Lower lobe of right lung (tissue), 2 donors: ENCODE measurements around the gene MST1R. TPM values are rescaled to one million over a fixed set of nuclear protein-coding genes. Genes with fewer than 3 reads are reported as not detected.
"Not testable (repeated sequence)": the region's sequence is repeated elsewhere in the genome, so short reads cannot be mapped to it uniquely, and the experiment has no call there.

Experiments used
- ATAC-seq, 2 donors: fragments of 200-7000 bp; cut with Tn5 transposase; one replicate each; pipeline ENCODE4 v1.9.1; 2020 to 2022; ENCODE audit warnings: mild to moderate bottlenecking in 2 of 2, moderate library complexity in 2 of 2
- DNase-seq: peaks from one replicate; pipeline ENCODE4 v3.0.0-alpha.2; 2020
- H3K27ac ChIP-seq: fragments of 200-600 bp; one replicate; pipeline ENCODE4 v1.8.0; 2022
- H3K27me3 ChIP-seq: fragments of 200-600 bp; one replicate; pipeline ENCODE4 v1.8.0; 2022; ENCODE audit warnings: low read depth
- H3K36me3 ChIP-seq: fragments of 200-600 bp; one replicate; pipeline ENCODE4 v1.8.0; 2022; ENCODE audit warnings: mild to moderate bottlenecking
- H3K4me1 ChIP-seq: fragments of 200-600 bp; one replicate; pipeline ENCODE4 v1.8.0; 2022
- H3K4me3 ChIP-seq: fragments of 200-600 bp; one replicate; pipeline ENCODE4 v1.8.0; 2022; ENCODE audit warnings: mild to moderate bottlenecking
- H3K9me3 ChIP-seq: fragments of 200-600 bp; one replicate; pipeline ENCODE4 v1.8.0; 2022
- intact Hi-C: fragments of 100-400 bp; cut with DNase I; formaldehyde crosslinking; loops from one replicate; pipeline ENCODE4 v1.11.0; 2022
- total RNA-seq: library from RNA; stranded (reverse); fragmentation: NEBNext Ultra II Directional; extraction: Animal tissue kit (Norgen Biotek cat#: 25700); gene quantifications from one replicate; pipeline ENCODE4 v1.2.1, GENCODE V29; 2021
- TF ChIP-seq, protein P1 (sequence below): fragments of 200-600 bp; IDR thresholded peaks from one replicate; pipeline ENCODE4 v1.8.0; 2022; ENCODE audit warnings: antibody characterized with exemption, mild to moderate bottlenecking
- donor health status: DM: no; HTN: yes; CAD: no; lungs with severe emphysema.

Gene MST1R
- total RNA-seq, 1 donor from 2014 or later, result 27.3 TPM

DNA sequence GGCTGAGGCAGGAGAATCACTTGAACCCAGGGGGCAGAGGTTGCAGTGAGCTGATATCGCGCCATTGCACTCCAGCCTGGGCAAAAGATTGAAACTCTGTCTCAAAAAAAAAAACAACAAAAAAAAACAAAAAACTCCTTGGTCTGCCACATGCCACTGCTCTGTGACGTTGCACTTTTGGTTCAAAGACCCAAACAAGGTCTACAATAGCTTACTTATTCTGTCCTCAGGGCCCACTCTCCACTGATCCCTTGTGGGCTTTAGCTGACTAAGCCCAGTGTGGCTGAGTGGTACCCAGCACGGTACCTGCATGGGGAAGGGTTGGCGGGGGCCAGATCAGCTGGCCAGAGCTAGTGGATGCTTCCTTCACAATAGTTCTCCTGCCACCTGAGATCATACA, 24.1 kb upstream of the MST1R start:
- Histone ChIP-seq H3K4me1 (peaks cover 25% of the 10 kb centered on the region), H3K27ac (peak overlapping the region; percentile 33), H3K36me3 (no peaks in the 10 kb centered on the region), H3K4me3 (no peak overlapping the region), H3K9me3 (no peaks in the 10 kb centered on the region), H3K27me3 (no peaks in the 10 kb centered on the region)
- intact Hi-C loops, result no loop called here
- ATAC-seq (no peak), DNase-seq (no peak)
- TF ChIP-seq, protein P1, sequence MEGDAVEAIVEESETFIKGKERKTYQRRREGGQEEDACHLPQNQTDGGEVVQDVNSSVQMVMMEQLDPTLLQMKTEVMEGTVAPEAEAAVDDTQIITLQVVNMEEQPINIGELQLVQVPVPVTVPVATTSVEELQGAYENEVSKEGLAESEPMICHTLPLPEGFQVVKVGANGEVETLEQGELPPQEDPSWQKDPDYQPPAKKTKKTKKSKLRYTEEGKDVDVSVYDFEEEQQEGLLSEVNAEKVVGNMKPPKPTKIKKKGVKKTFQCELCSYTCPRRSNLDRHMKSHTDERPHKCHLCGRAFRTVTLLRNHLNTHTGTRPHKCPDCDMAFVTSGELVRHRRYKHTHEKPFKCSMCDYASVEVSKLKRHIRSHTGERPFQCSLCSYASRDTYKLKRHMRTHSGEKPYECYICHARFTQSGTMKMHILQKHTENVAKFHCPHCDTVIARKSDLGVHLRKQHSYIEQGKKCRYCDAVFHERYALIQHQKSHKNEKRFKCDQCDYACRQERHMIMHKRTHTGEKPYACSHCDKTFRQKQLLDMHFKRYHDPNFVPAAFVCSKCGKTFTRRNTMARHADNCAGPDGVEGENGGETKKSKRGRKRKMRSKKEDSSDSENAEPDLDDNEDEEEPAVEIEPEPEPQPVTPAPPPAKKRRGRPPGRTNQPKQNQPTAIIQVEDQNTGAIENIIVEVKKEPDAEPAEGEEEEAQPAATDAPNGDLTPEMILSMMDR, result no peak

DNA sequence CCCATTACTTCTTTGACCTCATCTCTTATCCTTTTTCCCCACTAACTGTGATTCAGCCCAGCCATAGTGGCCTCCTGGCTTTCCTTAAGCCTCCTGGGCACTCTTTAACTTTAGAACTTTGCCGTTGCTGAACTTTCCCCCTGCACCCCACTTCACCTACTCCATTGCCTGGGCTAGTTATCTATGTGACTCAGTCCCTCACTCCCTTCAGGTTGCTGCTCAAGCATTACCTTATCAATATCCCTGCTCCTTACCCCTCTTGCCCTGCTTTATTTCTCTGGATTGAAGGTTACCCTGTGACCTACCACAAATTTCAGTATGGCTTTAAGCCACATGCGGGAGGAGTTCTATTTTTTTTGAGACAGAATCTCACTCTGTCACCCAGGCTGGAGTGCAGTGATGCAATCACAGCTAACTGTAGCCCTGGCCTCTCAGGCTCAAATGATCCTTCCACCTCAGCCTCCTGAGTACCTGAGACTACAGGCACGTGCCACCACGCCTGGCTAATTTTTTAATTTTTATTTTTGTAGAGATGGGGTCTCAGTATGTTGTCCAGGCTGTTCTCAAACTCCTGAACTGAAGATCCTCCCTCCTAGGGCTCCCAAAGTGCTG, 22.6 kb upstream of the MST1R start:
- no peak overlapping the region for H3K4me3 ChIP-seq
- no peak overlapping the region for H3K27ac ChIP-seq
- H3K4me1 ChIP-seq, result peaks cover 25% of the 10 kb centered on the region
- intact Hi-C loops, result no loop called here
- DNase-seq (no peak), ATAC-seq (no peak)
- no peaks in the 10 kb centered on the region for H3K9me3 ChIP-seq
- H3K27me3 ChIP-seq, result no peaks in the 10 kb centered on the region
- TF ChIP-seq, protein P1, result no peak
- H3K36me3 ChIP-seq, result no peaks in the 10 kb centered on the region

DNA sequence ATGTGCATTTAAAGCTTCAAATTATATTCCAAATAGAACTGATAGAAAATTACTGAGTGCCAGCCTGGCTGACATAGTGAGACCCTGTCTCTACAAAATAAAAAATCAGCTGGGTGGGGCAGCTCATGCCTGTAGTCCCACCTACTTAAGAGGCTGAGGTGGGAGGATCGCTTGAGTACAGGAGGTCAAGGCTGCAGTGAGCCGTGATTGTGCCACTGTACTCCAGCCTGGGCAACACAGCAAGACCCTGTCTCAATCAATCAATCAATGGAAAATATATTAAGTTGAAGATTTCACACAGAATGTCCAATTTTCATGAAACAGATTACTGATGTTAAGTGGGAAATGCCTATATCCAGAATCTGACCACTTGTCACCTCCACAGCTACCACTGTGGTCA, 21.8 kb upstream of the MST1R start:
- Histone ChIP-seq H3K9me3 (no peaks in the 10 kb centered on the region), H3K4me3 (no peak overlapping the region), H3K36me3 (no peaks in the 10 kb centered on the region), H3K27ac (no peak overlapping the region), H3K27me3 (no peaks in the 10 kb centered on the region), H3K4me1 (peaks cover 22% of the 10 kb centered on the region)
- ATAC-seq (no peak), DNase-seq (no peak)
- TF ChIP-seq, protein P1, result no peak
- intact Hi-C loops, result no loop called here

DNA sequence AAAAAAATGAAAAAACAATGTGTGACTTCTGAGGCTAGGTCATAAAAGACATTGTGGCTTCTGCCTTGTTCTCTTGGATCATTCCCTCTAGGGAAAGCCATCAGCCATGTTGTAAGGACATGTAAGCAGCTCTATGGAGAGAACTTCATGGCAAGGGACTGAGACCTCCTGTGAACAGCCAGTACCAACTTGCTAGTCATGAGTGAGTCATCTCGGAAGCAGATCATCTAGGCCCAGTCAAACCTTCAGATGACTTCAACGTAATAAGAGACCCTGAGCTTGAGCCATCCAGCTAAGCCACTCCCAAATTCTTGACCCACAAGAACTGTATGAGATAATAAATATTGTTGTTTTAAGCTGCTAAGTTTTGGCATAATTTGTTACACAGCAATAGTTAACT, 21.0 kb upstream of the MST1R start:
- Histone ChIP-seq H3K9me3 (no peaks in the 10 kb centered on the region), H3K36me3 (no peaks in the 10 kb centered on the region), H3K4me1 (peaks cover 15% of the 10 kb centered on the region), H3K4me3 (no peak overlapping the region), H3K27ac (no peak overlapping the region), H3K27me3 (no peaks in the 10 kb centered on the region)
- ATAC-seq, result no peak
- intact Hi-C loops, result no loop called here
- TF ChIP-seq, protein P1, result no peak
- no peak for DNase-seq

DNA sequence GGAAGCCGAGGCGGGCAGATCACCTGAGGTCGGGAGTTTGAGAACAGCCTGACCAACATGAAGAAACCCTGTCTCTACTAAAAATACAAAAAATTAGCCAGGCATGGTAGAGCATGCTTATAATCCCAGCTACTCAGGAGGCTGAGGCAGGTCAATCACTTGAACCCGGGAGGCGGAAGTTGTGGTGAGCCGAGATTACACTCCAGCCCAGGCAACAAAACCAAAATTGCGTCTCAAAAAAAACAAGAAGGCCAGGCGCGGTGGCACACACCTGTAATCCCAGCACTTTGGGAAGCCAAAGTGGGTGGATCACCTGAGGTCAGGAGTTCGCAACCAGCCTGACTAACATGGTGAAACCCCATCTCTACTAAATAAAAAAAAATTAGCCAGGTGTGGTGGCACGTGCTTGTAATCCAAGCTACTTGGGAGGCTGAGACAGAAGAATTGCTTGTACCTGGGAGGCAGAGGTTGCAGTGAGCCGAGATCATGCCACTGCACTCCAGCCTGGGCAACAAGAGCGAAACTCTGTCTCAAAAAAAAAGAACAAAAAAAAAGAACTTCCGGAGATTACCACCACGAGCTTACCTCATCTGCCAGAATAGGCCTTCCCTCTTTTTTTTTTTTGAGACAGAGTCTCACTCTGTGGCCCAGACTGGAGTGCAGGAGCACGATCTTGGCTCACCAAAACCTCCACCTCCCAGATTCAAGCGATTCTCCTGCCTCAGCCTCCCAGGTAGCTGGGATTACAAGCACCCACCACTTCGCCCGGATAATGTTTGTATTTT, 14.3 kb upstream of the MST1R start:
- H3K27ac ChIP-seq, H3K27me3 ChIP-seq, H3K4me3 ChIP-seq, DNase-seq, H3K36me3 ChIP-seq, intact Hi-C loops, H3K9me3 ChIP-seq, H3K4me1 ChIP-seq: not testable (repeated sequence)
- peak in 1 of 2 donors; percentile 37 for ATAC-seq

DNA sequence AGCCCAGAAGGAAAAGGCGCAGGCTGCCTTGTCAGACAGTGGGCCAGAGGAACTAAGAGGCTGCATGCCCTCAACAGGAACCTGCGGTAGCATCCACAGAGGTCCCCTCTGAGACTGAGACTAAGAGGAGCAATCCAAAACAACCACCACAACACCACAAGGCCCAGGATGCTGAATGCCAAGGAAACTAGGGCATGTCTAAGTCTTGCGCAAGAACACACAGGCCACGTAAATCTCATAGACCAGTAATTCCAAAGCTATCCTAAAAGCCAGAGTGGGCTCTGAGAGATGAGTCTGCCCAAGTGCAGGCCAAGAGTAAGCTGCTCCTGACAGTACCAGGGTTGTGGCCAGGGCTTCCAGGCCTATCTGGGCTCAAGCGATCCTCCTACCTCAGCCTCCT, 13.0 kb upstream of the MST1R start:
- H3K4me1 ChIP-seq, result no peaks in the 10 kb centered on the region
- intact Hi-C loops, result no loop called here
- no peak for DNase-seq
- no peaks in the 10 kb centered on the region for H3K27me3 ChIP-seq
- H3K9me3 ChIP-seq, result no peaks in the 10 kb centered on the region
- H3K36me3 ChIP-seq, result peaks cover 13% of the 10 kb centered on the region
- ATAC-seq, result no peak
- H3K4me3 ChIP-seq, result no peak overlapping the region
- TF ChIP-seq, protein P1, result no peak
- no peak overlapping the region for H3K27ac ChIP-seq
